ENCODE results near the gene XIRP2.

- TF ChIP-seq CTCF (IDR thresholded peaks at IDR 0.05; ENCODE audit: low read depth, low read length): no peak
- no peak for TF ChIP-seq POLR2A (IDR thresholded peaks at IDR 0.05; ENCODE audit: extremely low read depth, insufficient read length)
- no peak for TF ChIP-seq MAX (IDR thresholded peaks at IDR 0.05; ENCODE audit: low read depth, low read length)
- TF ChIP-seq MYC (IDR thresholded peaks at IDR 0.05; ENCODE audit: low read depth, low read length): no peak
Measured at GRCh38 chr2:167151894-167152293, 263.6 kb downstream of the XIRP2 start.
